GM20431 (cell line): ENCODE measurements around the gene UNC5A.

Experiments used
- in situ Hi-C: fragments of 300-500 bp; cut with MseI, MboI; formaldehyde crosslinking; loops from one replicate; pipeline ENCODE4 v1.15.0; 2020; ENCODE audit warnings: low sequenced_read_pairs; ENCODE audit not compliant: unreplicated experiment

Gene UNC5A

GRCh38 chr5:176817369-176817840 is 7.0 kb downstream of the UNC5A start:
- in situ Hi-C loops = no loop called here

- in situ Hi-C loops = no loop called here
Measured at GRCh38 chr5:176817841-176818377, 7.5 kb downstream of the UNC5A start.

GRCh38 chr5:176818391-176819098 is 8.2 kb downstream of the UNC5A start:
- in situ Hi-C loops = no loop called here

GRCh38 chr5:176819476-176819875 is 9.1 kb downstream of the UNC5A start:
- in situ Hi-C loops = no loop called here

- in situ Hi-C loops = no loop called here
Measured at GRCh38 chr5:176820937-176821336, 10.6 kb downstream of the UNC5A start.

GRCh38 chr5:176821441-176821840 is 11.1 kb downstream of the UNC5A start:
- in situ Hi-C loops = no loop called here

- in situ Hi-C loops = no loop called here
Measured at GRCh38 chr5:176822041-176822792, 11.9 kb downstream of the UNC5A start.

GRCh38 chr5:176822793-176823481 is 12.6 kb downstream of the UNC5A start:
- in situ Hi-C loops = no loop called here

- in situ Hi-C loops = no loop called here
Measured at GRCh38 chr5:176823869-176824412, 13.6 kb downstream of the UNC5A start.

- in situ Hi-C loops = no loop called here
Measured at GRCh38 chr5:176824604-176825003, 14.2 kb downstream of the UNC5A start.

- in situ Hi-C loops = no loop called here
Measured at GRCh38 chr5:176825234-176825633, 14.9 kb downstream of the UNC5A start.

GRCh38 chr5:176825957-176826356 is 15.6 kb downstream of the UNC5A start:
- in situ Hi-C loops = no loop called here

GRCh38 chr5:176827736-176828414 is 17.5 kb downstream of the UNC5A start:
- in situ Hi-C loops = no loop called here

- in situ Hi-C loops = no loop called here
Measured at GRCh38 chr5:176829320-176829719, 19.0 kb downstream of the UNC5A start.

- in situ Hi-C loops = no loop called here
Measured at GRCh38 chr5:176830422-176830994, 20.1 kb downstream of the UNC5A start.

GRCh38 chr5:176830995-176831423 is 20.6 kb downstream of the UNC5A start:
- in situ Hi-C loops = no loop called here

GRCh38 chr5:176831425-176831824 is 21.1 kb downstream of the UNC5A start:
- in situ Hi-C loops = no loop called here

GRCh38 chr5:176832162-176832561 is 21.8 kb downstream of the UNC5A start:
- in situ Hi-C loops = no loop called here

GRCh38 chr5:176833286-176833685 is 22.9 kb downstream of the UNC5A start:
- in situ Hi-C loops = no loop called here
